Panc1 (cell line): Measurements from ENCODE around the gene RAP2B.

Experiments
- TF ChIP-seq, protein P1 (sequence below), 2 experiments: IDR thresholded peaks; 2 replicates each; pipeline ENCODE4 v1.6.1; 2011 to 2012; ENCODE audit warnings: low read depth in 2 of 2, control low read depth in 1 of 2, low read length in 1 of 2, mild to moderate bottlenecking in 1 of 2, moderate library complexity in 1 of 2; ENCODE audit not compliant: insufficient read depth in 1 of 2
- TF ChIP-seq, protein P2 (sequence below): fragments of 450-650 bp; IDR thresholded peaks from 2 replicates; pipeline ENCODE4 v1.5.1; 2017; ENCODE audit warnings: mild to moderate bottlenecking

DNA sequence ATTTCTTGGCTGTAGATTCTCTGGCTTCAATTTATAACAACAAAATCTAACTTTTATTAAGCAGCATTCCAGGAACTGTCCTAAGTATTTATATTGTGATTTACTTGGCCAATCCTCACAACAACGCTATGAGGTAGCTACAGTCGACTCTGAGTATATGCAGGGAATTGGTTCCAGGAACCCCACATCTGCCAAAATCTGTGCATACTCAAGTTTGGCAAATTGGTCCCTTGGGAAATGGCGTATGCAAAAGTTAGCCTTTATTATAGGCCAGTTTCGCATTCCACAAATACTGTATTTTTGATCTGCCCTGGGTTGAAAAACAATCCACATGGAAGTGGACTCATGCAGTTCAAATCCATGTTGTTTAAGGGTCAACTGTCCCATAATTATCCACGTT, 53.9 kb downstream of the RAP2B start:
- TF ChIP-seq, protein P1, sequence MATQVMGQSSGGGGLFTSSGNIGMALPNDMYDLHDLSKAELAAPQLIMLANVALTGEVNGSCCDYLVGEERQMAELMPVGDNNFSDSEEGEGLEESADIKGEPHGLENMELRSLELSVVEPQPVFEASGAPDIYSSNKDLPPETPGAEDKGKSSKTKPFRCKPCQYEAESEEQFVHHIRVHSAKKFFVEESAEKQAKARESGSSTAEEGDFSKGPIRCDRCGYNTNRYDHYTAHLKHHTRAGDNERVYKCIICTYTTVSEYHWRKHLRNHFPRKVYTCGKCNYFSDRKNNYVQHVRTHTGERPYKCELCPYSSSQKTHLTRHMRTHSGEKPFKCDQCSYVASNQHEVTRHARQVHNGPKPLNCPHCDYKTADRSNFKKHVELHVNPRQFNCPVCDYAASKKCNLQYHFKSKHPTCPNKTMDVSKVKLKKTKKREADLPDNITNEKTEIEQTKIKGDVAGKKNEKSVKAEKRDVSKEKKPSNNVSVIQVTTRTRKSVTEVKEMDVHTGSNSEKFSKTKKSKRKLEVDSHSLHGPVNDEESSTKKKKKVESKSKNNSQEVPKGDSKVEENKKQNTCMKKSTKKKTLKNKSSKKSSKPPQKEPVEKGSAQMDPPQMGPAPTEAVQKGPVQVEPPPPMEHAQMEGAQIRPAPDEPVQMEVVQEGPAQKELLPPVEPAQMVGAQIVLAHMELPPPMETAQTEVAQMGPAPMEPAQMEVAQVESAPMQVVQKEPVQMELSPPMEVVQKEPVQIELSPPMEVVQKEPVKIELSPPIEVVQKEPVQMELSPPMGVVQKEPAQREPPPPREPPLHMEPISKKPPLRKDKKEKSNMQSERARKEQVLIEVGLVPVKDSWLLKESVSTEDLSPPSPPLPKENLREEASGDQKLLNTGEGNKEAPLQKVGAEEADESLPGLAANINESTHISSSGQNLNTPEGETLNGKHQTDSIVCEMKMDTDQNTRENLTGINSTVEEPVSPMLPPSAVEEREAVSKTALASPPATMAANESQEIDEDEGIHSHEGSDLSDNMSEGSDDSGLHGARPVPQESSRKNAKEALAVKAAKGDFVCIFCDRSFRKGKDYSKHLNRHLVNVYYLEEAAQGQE (IDR thresholded peaks at IDR 0.05; ENCODE audit: insufficient read depth in 1 of 2, low read depth in 2 of 2, low read length in 1 of 2) = no peak
- TF ChIP-seq, protein P2, sequence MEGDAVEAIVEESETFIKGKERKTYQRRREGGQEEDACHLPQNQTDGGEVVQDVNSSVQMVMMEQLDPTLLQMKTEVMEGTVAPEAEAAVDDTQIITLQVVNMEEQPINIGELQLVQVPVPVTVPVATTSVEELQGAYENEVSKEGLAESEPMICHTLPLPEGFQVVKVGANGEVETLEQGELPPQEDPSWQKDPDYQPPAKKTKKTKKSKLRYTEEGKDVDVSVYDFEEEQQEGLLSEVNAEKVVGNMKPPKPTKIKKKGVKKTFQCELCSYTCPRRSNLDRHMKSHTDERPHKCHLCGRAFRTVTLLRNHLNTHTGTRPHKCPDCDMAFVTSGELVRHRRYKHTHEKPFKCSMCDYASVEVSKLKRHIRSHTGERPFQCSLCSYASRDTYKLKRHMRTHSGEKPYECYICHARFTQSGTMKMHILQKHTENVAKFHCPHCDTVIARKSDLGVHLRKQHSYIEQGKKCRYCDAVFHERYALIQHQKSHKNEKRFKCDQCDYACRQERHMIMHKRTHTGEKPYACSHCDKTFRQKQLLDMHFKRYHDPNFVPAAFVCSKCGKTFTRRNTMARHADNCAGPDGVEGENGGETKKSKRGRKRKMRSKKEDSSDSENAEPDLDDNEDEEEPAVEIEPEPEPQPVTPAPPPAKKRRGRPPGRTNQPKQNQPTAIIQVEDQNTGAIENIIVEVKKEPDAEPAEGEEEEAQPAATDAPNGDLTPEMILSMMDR = no peak
